ENCODE results near the gene NPSR1.

NPSR1 gene

GRCh38 chr7:34723338-34723737 lies 65.3 kb downstream of the NPSR1 start:
- DNase-seq (ENCODE audit: low read depth), result no peak

- no peak for DNase-seq (ENCODE audit: low read depth)
Observed at GRCh38 chr7:34723866-34724490, 66.0 kb downstream of the NPSR1 start.

GRCh38 chr7:34726221-34726620 lies 68.2 kb downstream of the NPSR1 start:
- DNase-seq (ENCODE audit: low read depth), result no peak

GRCh38 chr7:34727464-34727995 lies 69.5 kb downstream of the NPSR1 start:
- DNase-seq (ENCODE audit: low read depth), result no peak

- DNase-seq (ENCODE audit: low read depth), result no peak
Observed at GRCh38 chr7:34728156-34728555, 70.1 kb downstream of the NPSR1 start.

- no peak for DNase-seq (ENCODE audit: low read depth)
Observed at GRCh38 chr7:34734771-34735170, 76.8 kb downstream of the NPSR1 start.

GRCh38 chr7:34735526-34735925 lies 77.5 kb downstream of the NPSR1 start:
- DNase-seq (ENCODE audit: low read depth), result no peak

- no peak for DNase-seq (ENCODE audit: low read depth)
Observed at GRCh38 chr7:34739651-34740300, 81.8 kb downstream of the NPSR1 start.

GRCh38 chr7:34740840-34741239 lies 82.8 kb downstream of the NPSR1 start:
- DNase-seq (ENCODE audit: low read depth), result no peak

- DNase-seq (ENCODE audit: low read depth), result no peak
Observed at GRCh38 chr7:34747176-34747781, 89.3 kb downstream of the NPSR1 start.

GRCh38 chr7:34747867-34748727 lies 90.1 kb downstream of the NPSR1 start:
- no peak for DNase-seq (ENCODE audit: low read depth)

- DNase-seq (ENCODE audit: low read depth), result no peak
Observed at GRCh38 chr7:34748728-34749089, 90.7 kb downstream of the NPSR1 start.

- no peak for DNase-seq (ENCODE audit: low read depth)
Observed at GRCh38 chr7:34749446-34749845, 91.4 kb downstream of the NPSR1 start.

GRCh38 chr7:34750209-34750608 lies 92.2 kb downstream of the NPSR1 start:
- no peak for DNase-seq (ENCODE audit: low read depth)

GRCh38 chr7:34750636-34751035 lies 92.6 kb downstream of the NPSR1 start:
- no peak for DNase-seq (ENCODE audit: low read depth)

GRCh38 chr7:34751725-34752643 lies 94.0 kb downstream of the NPSR1 start:
- no peak for DNase-seq (ENCODE audit: low read depth)

- no peak for DNase-seq (ENCODE audit: low read depth)
Observed at GRCh38 chr7:34752929-34753328, 94.9 kb downstream of the NPSR1 start.

- no peak for DNase-seq (ENCODE audit: low read depth)
Observed at GRCh38 chr7:34755008-34755407, 97.0 kb downstream of the NPSR1 start.

- no peak for DNase-seq (ENCODE audit: low read depth)
Observed at GRCh38 chr7:34756025-34756437, 98.0 kb downstream of the NPSR1 start.

- DNase-seq (ENCODE audit: low read depth), result no peak
Observed at GRCh38 chr7:34756691-34757090, 98.7 kb downstream of the NPSR1 start.

- DNase-seq (ENCODE audit: low read depth), result no peak
Observed at GRCh38 chr7:34757570-34758110, 99.6 kb downstream of the NPSR1 start.
